ENCODE measurements around the gene KCNK1.

KCNK1 gene

DNA sequence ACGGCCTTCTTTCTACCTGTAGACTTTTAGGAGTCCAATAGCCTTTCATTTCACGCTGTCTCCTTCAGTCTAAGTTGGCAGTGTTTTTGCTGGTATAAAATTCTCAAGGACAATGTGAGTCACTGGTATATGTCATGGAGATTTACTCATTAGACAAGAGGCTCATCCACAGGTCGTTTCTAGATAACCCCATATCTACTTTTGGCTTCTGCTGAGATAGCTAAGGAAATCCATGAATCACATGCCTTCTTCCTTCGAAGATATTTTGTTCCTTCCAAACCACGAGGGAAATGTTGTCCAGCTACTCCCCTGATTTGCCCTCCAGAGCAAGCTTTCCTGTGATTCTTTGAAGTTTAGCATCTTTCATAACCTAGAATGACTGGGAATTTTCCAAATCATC is 38.5 kb upstream of the KCNK1 start:
- no peak overlapping the region for H3K4me3 ChIP-seq (ENCODE audit: low read length)
- TF ChIP-seq, protein P1, sequence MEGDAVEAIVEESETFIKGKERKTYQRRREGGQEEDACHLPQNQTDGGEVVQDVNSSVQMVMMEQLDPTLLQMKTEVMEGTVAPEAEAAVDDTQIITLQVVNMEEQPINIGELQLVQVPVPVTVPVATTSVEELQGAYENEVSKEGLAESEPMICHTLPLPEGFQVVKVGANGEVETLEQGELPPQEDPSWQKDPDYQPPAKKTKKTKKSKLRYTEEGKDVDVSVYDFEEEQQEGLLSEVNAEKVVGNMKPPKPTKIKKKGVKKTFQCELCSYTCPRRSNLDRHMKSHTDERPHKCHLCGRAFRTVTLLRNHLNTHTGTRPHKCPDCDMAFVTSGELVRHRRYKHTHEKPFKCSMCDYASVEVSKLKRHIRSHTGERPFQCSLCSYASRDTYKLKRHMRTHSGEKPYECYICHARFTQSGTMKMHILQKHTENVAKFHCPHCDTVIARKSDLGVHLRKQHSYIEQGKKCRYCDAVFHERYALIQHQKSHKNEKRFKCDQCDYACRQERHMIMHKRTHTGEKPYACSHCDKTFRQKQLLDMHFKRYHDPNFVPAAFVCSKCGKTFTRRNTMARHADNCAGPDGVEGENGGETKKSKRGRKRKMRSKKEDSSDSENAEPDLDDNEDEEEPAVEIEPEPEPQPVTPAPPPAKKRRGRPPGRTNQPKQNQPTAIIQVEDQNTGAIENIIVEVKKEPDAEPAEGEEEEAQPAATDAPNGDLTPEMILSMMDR (conservative IDR thresholded peaks at IDR 0.05; ENCODE audit: low read length): no peak
- DNase-seq (ENCODE audit: low read depth): no peak

DNA sequence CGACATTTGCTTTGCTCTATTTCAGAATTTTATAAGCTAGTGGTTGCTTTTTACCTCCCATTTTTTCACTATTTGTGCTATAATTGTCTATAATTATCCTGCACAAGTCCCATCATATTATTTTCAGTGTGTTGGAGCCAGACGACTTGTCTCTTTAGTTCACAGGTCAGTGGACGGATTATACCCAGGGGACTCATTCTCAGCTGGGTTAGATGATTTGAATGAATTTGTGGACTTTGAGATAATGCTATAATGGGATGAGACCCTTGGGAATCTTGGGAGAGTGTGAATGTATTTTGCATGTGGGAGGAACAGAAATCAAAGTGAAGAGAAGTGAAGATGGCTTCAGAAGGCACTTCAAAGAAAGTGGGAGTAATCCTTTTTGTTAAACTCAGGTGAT is 31.5 kb upstream of the KCNK1 start:
- H3K4me3 ChIP-seq (ENCODE audit: low read length): no peak overlapping the region
- TF ChIP-seq, protein P1 (conservative IDR thresholded peaks at IDR 0.05; ENCODE audit: low read length): no peak
- no peak for DNase-seq (ENCODE audit: low read depth)

DNA sequence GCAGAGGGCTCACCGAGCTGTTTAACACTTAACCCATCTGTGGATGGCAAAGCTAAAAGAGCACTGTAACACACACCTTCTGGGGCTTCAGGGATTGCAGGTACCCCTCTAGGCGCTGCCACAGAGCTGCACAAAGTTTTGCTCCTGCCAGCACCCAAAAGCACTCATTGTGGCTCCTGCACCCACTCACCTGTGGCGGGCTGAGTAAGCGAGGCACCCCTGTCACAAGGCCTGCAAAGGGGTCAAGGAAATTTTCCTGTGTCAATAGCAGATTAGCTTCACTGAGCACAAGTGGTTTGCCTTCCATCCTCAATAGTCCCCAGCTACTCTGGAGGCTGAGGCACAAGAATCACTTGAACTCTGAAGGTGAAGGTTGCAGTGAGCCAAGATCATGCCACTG is 29.5 kb upstream of the KCNK1 start:
- H3K4me3 ChIP-seq (ENCODE audit: low read length): no peak overlapping the region
- TF ChIP-seq, protein P1 (conservative IDR thresholded peaks at IDR 0.05; ENCODE audit: low read length): no peak
- no peak for DNase-seq (ENCODE audit: low read depth)

DNA sequence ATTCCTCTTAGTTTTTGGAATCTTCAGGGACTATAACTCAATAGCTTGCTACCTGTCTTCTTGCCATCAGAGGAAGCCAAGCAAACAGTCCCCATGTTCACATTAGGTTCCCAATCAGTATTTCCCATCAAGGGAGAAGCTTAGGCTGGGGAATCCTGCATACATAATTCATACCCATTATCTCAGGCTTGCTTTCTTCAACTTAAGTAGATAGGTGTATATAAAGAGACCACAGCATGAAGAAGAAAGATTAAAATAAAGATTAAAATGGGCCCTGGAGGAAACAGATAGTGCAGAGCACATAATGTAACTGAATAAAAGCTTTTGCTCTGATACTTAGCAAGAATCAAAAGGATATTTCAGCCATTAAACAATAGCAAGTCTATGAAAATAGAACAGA is 29.0 kb upstream of the KCNK1 start:
- no peak for DNase-seq (ENCODE audit: low read depth)
- TF ChIP-seq, protein P1 (conservative IDR thresholded peaks at IDR 0.05; ENCODE audit: low read length): no peak
- H3K4me3 ChIP-seq (ENCODE audit: low read length): no peak overlapping the region

DNA sequence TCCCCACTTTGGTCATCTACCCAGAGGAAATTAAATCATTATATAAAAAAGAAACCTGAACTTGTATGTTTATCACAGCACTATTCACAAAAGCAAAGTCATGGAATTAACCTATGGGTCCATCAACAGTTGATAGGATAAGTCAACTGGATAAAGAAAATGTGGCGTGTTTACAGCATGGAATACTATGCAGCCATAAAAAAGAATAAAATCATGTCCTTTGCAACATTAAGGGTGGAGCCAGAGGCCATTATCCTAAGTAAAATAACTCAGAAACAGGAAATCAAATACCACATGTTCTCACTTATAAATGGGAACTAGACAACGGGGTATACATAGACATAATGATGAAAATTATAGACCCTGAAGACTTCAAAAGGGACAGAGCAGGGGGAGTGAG is 27.6 kb upstream of the KCNK1 start:
- H3K4me3 ChIP-seq (ENCODE audit: low read length): no peak overlapping the region
- TF ChIP-seq, protein P1 (conservative IDR thresholded peaks at IDR 0.05; ENCODE audit: low read length): no peak
- no peak for DNase-seq (ENCODE audit: low read depth)

DNA sequence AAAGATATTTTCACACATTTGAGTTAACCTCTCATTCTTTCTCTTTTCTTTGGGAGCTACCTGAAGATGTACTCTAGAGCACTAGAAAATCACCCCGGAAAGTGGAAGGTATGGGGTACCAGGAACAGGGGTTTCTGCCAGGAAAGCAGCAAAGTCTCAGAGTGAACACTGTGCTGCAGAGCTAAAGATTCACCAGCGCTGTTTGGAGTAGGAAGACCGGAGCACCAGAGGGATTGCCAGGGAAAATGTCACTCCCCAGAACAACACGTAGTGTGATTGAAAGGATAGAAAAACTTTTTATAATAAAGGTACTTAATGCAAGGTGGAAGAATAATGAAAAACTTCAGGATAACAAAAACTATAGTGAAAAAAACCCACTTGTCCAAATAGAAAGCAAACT is 26.7 kb upstream of the KCNK1 start:
- H3K4me3 ChIP-seq (ENCODE audit: low read length): no peak overlapping the region
- DNase-seq (ENCODE audit: low read depth): no peak
- TF ChIP-seq, protein P1 (conservative IDR thresholded peaks at IDR 0.05; ENCODE audit: low read length): no peak

DNA sequence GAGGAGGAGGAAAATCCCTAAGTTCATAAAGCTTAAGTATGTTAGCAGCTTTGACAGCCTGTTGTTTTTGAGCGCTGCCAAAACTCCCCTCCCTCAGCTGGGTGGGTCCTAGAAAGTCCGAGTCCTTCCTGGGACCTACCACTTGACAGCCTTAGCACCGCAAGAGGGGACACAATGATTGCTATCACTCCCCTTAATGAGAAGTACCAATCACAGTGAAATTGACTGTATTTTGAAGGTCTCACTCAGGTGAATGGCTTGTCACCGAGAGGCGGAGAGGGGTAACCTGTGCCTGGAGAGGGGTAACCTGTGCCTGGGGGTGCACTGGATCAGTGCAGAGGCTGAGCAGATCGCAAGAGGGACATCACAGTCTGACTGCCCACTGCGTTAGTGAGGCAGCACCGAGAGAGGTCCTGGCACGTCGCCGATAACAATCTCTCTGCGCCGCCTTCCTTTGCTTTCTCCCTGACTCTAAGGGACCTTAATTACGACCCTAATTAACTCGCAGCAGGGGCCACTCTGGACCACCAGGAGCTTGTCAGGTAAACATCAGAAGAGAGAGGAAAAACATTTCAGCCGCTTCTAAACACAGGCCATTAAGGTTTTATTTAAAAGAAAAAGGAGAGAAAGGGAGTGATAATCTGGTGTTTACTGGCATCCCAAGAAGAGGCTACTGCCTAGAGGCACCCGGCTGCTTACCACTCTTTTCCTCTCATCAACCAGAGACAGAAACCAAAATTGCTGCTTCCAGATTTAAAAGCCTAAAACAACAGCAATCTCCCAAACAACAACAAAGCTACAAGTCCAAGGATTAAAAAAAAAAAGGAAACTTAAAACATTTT is 25.7 kb upstream of the KCNK1 start:
- TF ChIP-seq, protein P1 (conservative IDR thresholded peaks at IDR 0.05; ENCODE audit: low read length): no peak
- H3K4me3 ChIP-seq (ENCODE audit: low read length): no peak overlapping the region
- DNase-seq (ENCODE audit: low read depth): no peak
